ENCODE measurements around the gene FOXN3.
A peak's percentile ranks its signal among the peaks of the same experiment; 100 is the strongest.

Gene FOXN3, protein sequence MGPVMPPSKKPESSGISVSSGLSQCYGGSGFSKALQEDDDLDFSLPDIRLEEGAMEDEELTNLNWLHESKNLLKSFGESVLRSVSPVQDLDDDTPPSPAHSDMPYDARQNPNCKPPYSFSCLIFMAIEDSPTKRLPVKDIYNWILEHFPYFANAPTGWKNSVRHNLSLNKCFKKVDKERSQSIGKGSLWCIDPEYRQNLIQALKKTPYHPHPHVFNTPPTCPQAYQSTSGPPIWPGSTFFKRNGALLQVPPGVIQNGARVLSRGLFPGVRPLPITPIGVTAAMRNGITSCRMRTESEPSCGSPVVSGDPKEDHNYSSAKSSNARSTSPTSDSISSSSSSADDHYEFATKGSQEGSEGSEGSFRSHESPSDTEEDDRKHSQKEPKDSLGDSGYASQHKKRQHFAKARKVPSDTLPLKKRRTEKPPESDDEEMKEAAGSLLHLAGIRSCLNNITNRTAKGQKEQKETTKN

DNA sequence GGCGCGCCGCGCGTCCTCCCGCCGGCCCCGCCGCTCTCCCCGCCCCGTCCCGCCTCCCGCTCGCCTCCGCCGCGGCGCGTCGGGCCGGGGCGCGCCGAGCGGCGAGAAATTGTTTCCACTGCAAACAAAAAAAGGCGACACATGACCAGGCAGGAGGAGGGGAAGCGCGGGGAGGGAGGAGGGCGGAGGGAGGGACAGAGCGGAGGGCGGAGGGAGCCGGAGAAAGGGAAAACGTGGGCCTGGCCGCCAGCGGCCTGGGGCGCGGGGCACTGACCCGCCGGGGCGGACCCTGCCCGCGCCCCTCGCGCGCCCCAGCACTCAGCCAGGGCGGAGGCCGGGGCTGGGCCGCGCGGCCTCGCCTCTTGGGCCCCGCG, at the start of gene FOXN3:
TSS of gene FOXN3 (minus strand) at position 143 of the 374 bp plus-strand sequence. CDS start 4,757 bp downstream, outside the sequence.
- H3K4me3 ChIP-seq (ENCODE audit: low read depth, low read length) = peak within 1 kb of the TSS; percentile 76

DNA sequence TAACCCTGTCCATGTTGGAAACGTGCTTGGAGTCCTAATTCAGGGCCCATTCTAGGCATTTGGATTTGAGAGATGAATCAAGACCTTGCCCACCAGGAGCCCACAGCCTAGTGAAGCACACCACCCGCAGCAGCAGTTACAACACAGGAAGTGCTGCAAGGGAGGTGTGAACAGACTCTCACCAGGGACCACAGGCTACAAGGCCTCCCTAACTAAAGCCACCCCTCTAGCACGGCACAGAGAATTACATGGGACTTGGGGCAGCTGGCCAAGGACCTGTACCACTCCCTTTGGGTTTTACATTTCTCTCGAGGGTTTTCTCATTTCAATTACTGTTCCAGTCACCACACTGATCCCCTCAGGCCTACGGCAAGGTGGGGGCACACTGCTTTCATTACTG, 49.5 kb upstream of the FOXN3 start:
- H3K4me3 ChIP-seq (ENCODE audit: low read depth, low read length) = no peak overlapping the region

DNA sequence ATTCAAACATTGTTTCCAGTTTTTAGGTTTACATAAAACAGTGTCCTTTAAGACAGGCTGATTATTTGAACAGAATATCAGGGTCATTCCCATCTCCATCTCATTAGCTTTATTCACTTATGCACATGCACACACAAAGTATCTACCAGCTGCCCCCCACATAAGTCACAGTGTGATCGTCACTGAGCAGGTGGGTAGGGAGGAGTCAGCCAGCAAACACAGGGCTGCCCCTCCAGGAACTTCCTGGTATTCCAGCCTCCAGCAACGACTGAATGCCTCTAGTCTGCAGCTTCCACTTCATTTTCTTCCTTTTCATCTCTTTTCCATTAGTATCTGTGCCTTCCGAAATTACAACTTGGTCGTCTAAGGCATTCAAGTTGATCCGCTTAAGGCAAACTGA, 48.8 kb upstream of the FOXN3 start:
- H3K4me3 ChIP-seq (ENCODE audit: low read depth, low read length) = no peak overlapping the region

DNA sequence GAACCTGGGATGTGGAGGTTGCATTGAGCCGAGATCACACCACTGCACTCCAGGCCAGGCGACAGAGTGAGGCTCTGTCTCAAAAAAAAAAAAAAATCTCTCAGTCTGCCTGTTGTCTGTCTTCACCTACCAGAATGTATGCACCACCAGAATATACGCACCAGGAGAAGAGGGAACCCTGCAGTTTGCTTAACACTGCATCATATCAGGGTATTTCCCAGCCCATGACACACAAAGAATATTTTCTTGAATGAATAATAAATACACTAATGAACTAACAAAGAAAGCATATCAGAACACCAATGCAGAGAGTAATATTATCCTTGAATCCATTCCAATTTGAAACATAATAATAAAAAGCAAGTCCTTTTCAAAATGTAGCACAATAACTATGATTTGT, 44.2 kb upstream of the FOXN3 start:
- no peak overlapping the region for H3K4me3 ChIP-seq (ENCODE audit: low read depth, low read length)

DNA sequence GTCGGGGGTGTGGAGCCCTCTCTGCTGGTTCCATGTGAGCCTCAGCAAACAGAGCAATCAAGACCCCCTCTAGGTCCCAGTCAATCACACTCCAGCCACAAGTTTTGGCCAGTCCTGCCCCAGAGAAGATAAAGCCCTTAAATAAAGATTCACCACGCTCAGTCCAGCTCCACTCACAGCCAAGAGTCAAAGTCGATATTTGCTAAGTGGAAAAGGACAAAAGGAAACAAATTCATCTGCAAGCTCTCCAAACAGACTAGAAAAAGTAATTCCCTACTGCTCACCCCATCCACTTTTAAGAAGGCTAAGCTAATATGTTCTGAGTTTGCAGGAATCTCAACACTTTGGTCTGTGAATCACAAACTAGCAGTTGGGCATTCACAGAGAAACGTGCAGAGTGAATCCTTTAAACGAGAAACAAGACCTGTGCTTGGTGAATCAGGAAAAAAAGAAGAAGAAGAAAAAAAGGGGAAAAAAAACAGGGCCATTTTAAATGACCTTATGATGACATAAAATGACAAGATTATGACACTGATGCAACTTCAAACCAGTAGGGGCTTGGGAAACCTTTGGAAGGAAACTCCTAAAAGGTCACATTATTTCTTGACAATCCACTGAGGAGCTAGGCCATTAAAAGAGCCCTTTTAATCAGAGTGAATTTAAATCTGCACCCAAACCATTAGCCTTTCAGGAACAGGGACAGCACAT, 41.8 kb upstream of the FOXN3 start:
- no peak overlapping the region for H3K4me3 ChIP-seq (ENCODE audit: low read depth, low read length)

DNA sequence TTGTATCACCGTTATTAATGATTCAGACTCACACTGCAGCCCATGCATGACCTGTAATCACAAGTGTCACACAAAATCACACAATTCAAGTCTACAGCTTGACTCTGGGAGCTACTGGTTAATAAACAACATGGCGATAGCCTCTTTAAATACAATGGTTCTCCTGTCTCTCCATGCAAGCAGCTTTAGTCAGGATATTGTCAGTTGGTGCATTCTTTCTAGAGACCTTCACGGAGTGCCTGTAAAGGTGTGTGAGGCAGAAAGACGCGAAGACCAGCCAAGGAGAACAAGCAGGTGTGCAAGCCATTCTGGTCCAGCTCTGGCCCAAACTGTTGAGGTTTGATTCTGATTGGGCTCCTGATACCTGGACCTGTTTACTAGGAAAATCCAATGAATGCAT, 40.0 kb upstream of the FOXN3 start:
- H3K4me3 ChIP-seq (ENCODE audit: low read depth, low read length) = no peak overlapping the region

DNA sequence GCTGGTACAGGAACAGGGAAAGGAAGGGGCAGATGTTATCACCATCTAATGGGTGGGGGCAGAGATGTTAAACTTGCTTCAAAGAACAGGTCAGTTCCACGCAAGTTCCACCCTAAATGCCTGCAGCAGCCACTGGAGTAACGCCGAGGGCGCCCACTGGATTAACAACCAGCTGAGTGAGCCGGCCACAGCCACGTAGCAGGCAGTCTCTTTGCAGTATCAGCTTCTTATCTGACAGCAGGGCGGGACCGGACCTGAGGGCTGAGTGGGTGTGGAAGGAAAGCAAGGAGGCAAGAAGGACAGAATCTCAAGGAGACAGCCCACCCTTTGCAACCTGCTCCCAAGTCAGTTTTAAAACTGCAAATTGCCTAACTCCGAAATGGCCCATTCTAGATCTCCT, 38.4 kb upstream of the FOXN3 start:
- H3K4me3 ChIP-seq (ENCODE audit: low read depth, low read length) = no peak overlapping the region

DNA sequence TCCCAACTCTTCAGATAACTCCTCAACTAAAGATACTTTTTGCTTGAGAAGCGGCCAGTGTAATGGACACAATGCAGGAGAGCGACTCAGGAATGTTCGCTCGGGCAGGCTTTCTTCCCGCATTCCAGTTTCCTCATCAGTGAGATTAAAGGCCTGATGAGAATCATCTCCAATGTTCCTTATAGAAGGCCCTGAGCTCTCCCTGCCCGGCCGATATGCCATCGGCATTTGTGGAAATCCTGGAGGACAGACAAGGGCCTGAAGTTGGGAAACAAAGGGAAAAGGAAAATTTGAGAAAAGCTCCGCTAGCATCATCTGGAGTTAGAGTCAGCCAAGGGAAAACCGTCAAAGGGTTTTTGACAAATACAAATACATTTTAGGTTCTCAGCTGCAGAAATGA, 38.0 kb upstream of the FOXN3 start:
- H3K4me3 ChIP-seq (ENCODE audit: low read depth, low read length) = no peak overlapping the region

DNA sequence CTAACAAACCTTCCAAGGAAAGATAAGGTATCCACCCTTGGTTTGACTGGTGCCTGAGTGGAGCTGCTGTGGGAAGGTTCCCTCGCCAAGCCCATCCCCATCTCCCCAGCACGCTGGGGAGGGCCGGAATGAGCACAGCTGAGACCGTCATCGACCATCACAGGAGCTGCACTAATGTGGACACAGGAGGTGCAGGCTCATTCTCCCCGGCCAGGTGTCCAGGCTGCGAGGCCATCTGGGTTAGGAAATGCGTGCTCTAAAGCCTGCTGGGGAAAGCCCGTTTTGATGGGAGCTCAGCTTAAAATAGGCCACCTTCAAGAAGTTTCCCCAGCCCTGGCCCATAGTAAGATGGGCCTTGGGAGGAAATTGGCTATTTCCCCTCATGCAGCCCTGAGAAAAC, 35.2 kb upstream of the FOXN3 start:
- H3K4me3 ChIP-seq (ENCODE audit: low read depth, low read length) = no peak overlapping the region

DNA sequence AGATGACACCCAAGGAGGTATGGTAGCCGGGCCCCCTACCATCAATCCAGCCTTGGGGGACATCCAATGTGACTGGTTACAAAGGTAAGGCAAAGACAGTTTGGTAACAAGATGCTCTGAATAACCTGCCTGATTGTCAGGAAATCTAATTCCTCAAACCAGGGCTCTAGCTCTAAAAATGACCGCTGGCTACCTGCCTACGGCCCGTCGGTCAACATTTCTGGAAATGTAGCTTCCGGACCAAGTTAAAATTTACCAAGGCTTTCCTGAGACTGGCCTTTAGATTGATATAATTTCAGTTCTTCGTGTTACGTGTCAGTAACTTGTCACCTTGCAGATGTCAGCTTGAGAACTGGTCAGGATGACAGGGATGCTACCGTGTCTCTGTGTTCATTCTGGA, 34.2 kb upstream of the FOXN3 start:
- H3K4me3 ChIP-seq (ENCODE audit: low read depth, low read length) = no peak overlapping the region

DNA sequence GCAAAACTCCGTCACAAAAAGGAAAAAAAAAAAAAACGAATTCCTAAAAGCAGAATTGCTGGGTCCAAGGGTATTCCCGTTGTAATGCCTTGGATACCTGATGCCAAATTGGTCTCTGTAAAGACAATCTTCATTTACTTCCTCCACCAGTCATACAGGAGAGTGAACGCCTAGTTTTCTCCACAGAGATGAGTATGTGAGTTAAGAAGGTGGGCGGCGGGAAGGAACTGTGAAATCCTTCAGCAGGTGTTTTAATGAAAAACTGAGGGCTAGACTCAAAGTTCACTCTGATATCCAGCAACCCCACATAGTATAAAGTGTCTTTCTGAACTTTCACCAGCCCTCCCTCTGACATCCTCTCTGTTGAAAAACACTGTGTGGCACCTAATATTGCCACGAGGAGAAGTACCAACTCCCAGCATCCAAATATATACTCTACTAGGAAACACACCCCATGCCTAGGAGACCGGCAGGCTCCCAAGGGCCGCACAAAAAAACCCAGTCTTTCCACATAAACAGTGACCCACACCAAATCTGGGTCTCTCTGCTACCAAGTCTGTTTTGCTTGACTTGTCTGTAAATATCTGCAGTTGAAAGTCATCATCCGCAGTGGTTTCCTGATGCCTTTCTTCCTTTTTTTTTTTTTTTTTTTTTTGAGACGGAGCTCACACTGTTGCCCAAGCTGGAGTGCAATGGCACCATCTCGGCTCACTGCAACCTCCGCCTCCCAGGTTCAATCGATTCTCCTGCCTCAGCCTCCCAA, 30.3 kb upstream of the FOXN3 start:
- no peak overlapping the region for H3K4me3 ChIP-seq (ENCODE audit: low read depth, low read length)

DNA sequence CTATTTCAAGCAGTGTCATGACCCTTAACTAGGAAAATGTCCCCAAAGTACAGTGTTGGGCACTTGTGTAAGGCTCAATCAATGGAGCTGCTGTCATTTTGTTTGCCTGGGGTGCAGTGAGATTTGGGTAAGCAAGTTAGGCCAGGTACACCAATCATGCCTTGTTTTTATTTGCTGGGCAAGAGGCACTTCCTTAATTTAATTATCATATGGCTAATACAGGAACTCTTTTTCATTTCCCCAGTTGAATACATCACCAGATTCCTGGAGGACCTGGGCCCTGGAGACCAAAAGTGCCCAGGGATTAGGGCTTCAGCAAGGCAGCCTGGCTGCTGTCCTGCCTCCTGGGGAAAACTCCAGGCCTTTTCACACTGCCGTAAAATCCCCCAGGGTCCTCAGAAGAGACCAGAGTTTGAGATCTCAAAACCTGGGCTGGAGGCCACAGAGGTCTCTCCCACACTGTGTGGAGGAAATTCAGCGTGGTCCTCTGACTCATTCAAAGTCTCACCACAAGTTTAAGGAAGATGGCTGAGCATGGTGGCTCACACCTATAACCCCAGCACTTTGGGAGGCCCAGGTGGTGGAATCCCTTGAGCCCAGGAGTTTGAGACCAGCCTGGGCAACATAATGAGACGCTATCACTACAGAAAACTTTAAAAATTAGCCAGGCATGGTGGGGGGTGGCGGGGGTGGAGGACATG, 28.4 kb upstream of the FOXN3 start:
- no peak overlapping the region for H3K4me3 ChIP-seq (ENCODE audit: low read depth, low read length)

DNA sequence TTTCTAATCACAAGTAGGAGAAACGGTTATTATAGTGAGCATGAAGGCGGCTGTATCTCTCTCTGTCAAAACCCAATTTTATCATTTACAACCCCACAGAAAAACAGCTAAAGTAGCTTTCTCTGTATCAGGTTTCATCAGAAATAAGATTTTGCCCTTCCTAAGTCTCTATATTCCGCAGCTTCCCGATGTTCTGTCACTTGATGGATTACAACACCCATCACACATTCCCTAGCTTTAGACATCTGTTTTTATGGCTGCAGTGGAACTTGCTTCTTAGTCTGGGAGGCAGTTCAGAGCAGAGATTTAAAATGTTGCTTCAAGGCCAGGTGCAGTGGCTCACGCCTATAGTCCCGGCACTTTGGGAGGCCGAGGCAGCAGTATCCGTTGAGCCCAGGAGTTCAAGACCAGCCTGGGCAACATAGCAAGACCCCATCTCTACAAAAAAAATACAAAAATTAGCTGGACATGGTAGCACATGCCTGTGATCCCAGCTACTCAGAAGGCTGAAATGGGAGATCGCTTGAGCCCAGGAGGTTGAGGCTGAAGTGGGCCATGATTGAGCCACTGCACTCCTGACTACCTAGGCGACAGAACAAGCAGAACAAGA, 27.6 kb upstream of the FOXN3 start:
- H3K4me3 ChIP-seq (ENCODE audit: low read depth, low read length) = no peak overlapping the region

DNA sequence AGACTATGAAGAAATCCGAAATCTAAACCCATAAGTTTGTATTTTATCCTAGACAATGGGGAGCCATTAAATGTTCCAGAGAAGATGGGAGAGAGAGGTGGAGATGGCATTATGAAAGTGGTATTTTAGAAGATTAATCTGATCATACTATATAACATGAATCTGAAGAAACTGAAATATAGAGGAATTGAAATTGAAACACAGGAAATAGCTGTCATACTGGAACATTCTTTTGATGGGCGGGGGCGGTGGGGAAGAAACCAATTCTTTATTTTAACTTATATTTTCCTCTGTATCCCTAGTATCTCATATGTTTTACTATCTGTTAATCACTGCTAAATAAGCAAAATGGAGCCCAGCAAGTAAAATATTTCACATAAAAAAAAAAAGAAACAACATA, 27.0 kb upstream of the FOXN3 start:
- H3K4me3 ChIP-seq (ENCODE audit: low read depth, low read length) = no peak overlapping the region

DNA sequence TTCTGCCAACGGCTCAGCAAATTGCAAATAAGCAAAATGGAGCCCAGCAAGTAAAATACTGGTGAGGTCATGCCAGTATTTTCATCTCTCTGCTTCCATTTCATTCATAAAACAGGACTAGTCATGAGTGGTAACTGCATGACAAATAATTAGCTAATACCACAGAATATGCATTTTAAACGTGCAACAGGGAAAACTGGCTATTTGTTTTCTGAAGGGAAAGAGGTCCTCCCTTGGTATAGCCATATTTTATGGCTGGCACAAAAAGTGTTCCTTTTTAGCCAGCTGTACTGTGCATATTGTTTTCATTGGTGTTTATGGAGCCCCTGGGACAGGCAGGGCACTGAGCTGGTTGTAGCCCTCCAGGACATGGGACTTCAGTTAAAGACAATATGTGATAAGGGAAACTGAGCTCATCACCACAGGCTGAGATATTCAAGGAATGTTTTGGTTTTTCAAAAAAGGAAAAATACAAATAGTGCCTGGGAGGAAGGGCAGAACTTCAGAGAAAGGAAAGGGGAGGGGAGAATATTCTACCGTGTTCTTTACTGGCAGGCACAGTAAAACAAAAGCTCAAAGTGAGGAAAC, 26.1 kb upstream of the FOXN3 start:
- H3K4me3 ChIP-seq (ENCODE audit: low read depth, low read length) = no peak overlapping the region

DNA sequence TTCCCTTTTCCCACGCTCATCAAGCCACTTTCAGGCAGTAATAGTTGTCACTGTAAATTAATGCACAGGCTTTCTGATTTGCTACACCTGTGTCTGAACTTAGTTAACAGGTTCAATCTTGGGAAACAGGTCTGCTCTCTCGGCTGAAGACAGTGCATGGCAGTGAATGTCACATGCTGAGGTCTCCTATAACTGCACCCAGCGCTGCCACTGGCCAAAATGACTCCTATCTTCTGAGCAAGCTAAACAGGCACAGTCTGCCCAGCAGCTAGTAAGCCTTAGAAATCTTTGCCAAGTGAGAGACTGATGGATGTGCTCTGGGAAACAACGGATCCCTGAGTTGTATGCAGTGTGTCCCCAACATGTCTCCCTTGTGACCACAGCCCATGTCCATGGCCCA, 25.2 kb upstream of the FOXN3 start:
- no peak overlapping the region for H3K4me3 ChIP-seq (ENCODE audit: low read depth, low read length)

DNA sequence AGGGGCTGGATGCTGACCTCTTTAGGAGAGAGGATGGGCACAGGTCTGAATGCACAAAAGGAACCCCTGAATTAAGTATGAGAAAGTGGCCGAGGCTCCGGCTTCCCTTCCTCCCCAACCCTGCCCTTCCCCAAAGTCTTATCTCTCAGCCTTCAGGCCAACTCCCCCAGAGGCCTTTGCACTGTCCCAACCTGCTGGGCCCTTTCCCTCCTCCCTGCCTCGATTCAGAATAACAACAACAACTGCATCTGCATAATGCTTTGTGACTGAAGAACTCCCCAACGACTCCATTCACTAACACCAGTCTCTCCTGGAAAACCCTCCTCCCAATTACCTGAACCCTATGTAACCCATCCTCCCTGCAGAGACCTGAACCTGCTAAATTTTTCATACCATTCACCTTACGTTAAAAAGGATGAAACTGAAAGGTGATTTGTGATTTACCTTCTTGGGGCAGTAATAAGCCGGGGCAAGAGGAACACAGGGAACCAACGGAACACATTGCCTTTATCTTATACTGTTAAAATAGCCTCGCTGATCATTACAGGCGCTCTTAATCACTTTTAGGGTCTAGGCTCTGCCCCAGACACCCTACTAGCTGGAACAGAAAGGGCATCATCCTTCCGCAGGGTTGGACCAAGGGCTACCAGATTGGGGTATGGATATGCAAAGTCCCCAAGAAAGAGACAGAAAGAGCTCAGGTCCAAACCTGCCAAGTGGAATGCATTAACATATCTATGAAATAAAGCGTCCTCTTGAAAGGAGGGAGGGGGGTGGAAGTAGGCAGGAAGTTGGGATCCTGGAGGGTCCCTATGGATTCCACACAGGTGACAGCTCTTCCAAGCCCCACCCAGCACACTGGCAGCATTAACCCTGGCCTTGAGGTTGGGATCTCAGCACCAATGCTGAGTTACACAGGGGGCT, 24.2 kb upstream of the FOXN3 start:
- H3K4me3 ChIP-seq (ENCODE audit: low read depth, low read length) = no peak overlapping the region

DNA sequence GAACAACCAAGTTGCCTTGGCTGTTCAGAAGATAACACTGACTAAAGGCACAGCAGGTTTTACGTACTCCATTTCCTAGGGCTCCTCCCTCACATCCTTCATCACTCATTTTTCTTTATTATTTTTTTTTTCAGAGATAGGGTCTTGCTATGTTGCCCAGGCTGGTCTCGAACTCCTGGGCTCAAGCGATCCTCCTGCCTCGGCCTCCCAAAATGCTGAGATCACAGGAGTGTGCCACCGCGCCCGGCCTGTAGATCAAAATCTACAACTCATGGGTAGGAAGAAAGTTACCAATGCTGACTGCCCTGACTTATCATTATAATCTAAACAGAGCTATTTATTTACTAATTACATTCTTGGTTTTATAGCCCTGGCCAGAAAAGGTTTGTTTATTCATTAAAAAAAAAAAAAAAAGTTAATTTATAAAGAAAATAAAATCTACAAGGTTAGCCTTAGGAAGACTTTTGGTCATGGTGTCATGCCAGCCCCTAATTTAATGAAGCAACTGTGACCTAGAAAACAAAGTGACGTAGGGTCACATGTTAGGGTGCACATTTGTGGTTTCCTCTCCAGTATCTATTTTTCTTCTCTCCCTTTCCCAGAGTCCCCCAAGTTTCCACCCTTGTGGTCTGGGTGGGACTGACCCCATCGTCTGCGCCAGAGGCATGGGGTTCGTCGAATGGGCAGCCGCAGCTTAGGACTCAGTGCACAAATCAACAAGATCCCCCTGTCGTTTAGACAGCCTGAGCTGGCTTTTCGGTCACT, 19.0 kb upstream of the FOXN3 start:
- no peak overlapping the region for H3K4me3 ChIP-seq (ENCODE audit: low read depth, low read length)
